K562 (cell line): ENCODE data around the gene PKIB.

Experiments used
- EHMT2 ChIP-seq: fragments of 450-650 bp; IDR thresholded peaks from 2 replicates; pipeline ENCODE4 v1.6.1; 2018; ENCODE audit warnings: antibody characterized with exemption
- EZH2 ChIP-seq: IDR thresholded peaks from 2 replicates; pipeline ENCODE4 v1.6.1; 2012; ENCODE audit warnings: low read depth, mild to moderate bottlenecking, inconsistent platforms, low read length, borderline replicate concordance
- GABPB1 ChIP-seq: sonication (generic); formaldehyde crosslinking; IDR thresholded peaks from 2 replicates; pipeline ENCODE4 v1.8.0; 2022; ENCODE audit warnings: mild to moderate bottlenecking, missing genetic modification reagents
- NR1H2 ChIP-seq: sonication (generic); formaldehyde crosslinking; IDR thresholded peaks from 2 replicates; pipeline ENCODE4 v1.4.0; 2020; ENCODE audit warnings: mild to moderate bottlenecking, missing genetic modification reagents
- POLR2AphosphoS2 ChIP-seq: IDR thresholded peaks from 2 replicates; pipeline ENCODE4 v1.6.1; 2012; ENCODE audit warnings: low read length, improper control_type of control experiment
- RFX1 ChIP-seq: fragments of 450-650 bp; IDR thresholded peaks from 2 replicates; pipeline ENCODE4 v1.6.1; 2016; ENCODE audit warnings: mild to moderate bottlenecking, moderate library complexity
- SP1 ChIP-seq: sonication (generic); formaldehyde crosslinking; IDR thresholded peaks from 2 replicates; pipeline ENCODE4 v1.8.1; 2022; ENCODE audit warnings: mild to moderate bottlenecking, missing genetic modification reagents
- SRF ChIP-seq, 2 experiments: fragments of 250-450, 450-650 bp in 1 of 2; sonication (Bioruptor Pico) in 1 of 2; sonication (generic) in 1 of 2; formaldehyde crosslinking; IDR thresholded peaks; 2 replicates each; pipeline versions ENCODE4 v1.5.0 to v1.5.1; 2020 to 2022; ENCODE audit warnings: mild to moderate bottlenecking in 1 of 2, missing genetic modification reagents in 1 of 2
- ZNF311 ChIP-seq: fragments of 250-450 bp; sonication (Bioruptor Pico); IDR thresholded peaks from 2 replicates; pipeline ENCODE4 v1.4.0; 2020; ENCODE audit warnings: mild to moderate bottlenecking, moderate library complexity
- TF ChIP-seq, protein P1 (sequence below), 3 experiments: fragments of 200-800 bp in 1 of 3; fragments of 250-450 bp in 1 of 3; fragments of 450-650 bp in 1 of 3; sonication (Bioruptor Pico) in 1 of 3; sonication (Bioruptor generic) in 1 of 3; formaldehyde crosslinking in 1 of 3; IDR thresholded peaks; 2 replicates each; pipeline versions ENCODE4 v1.6.1 to v1.8.0; 2016 to 2022; ENCODE audit warnings: mild to moderate bottlenecking in 2 of 3, missing genetic modification characterization in 2 of 3, missing compliant biosample characterization in 1 of 3, moderate library complexity in 1 of 3
- TF ChIP-seq, protein P2 (sequence below): fragments of 450-650 bp; IDR thresholded peaks from 2 replicates; pipeline ENCODE4 v1.6.1; 2016

DNA sequence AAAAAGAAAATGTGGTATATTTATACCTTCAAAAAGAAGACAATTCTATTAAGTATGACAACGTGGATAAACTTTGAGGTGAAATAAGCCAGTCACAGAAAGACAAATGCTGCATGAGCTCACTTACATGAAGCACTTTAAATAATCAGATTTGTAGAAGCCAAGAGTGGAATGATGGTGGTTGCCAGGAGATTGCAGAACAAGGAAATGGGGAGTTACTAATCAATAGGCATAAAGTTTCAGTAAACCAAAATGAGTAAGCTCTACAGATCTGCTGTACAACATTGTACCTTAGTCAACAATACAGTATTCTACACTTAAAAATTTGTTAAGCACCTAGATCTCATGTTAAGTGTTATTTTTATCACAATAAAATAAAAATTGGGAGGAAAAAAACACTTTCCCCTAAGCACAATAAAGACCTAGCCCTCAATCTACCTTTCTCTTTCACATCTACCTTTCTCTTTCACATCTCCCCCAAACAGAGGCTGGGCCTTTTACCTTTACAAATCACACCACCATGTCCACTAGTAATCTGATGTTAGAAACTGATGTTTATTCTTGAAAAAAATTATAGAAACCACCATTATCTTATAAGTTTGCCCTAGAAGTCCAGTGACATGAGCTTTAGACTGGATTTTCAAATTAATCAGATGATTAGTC is 73.9 kb downstream of the PKIB start:
- TF ChIP-seq EHMT2 (no peak), ZNF311 (CRISPR knock-in tag) (no peak), GABPB1 (CRISPR knock-in tag) (no peak), POLR2AphosphoS2 (no peak), EZH2 (no peak), NR1H2 (CRISPR knock-in tag) (no peak), SP1 (CRISPR knock-in tag) (no peak), SRF (CRISPR knock-in tag; IDR thresholded peaks at IDR 0.05) (no peak), RFX1 (no peak)
- TF ChIP-seq, protein P1, sequence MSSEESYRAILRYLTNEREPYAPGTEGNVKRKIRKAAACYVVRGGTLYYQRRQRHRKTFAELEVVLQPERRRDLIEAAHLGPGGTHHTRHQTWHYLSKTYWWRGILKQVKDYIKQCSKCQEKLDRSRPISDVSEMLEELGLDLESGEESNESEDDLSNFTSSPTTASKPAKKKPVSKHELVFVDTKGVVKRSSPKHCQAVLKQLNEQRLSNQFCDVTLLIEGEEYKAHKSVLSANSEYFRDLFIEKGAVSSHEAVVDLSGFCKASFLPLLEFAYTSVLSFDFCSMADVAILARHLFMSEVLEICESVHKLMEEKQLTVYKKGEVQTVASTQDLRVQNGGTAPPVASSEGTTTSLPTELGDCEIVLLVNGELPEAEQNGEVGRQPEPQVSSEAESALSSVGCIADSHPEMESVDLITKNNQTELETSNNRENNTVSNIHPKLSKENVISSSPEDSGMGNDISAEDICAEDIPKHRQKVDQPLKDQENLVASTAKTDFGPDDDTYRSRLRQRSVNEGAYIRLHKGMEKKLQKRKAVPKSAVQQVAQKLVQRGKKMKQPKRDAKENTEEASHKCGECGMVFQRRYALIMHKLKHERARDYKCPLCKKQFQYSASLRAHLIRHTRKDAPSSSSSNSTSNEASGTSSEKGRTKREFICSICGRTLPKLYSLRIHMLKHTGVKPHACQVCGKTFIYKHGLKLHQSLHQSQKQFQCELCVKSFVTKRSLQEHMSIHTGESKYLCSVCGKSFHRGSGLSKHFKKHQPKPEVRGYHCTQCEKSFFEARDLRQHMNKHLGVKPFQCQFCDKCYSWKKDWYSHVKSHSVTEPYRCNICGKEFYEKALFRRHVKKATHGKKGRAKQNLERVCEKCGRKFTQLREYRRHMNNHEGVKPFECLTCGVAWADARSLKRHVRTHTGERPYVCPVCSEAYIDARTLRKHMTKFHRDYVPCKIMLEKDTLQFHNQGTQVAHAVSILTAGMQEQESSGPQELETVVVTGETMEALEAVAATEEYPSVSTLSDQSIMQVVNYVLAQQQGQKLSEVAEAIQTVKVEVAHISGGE (CRISPR knock-in tag; IDR thresholded peaks at IDR 0.05) = no peak
- TF ChIP-seq, protein P2, sequence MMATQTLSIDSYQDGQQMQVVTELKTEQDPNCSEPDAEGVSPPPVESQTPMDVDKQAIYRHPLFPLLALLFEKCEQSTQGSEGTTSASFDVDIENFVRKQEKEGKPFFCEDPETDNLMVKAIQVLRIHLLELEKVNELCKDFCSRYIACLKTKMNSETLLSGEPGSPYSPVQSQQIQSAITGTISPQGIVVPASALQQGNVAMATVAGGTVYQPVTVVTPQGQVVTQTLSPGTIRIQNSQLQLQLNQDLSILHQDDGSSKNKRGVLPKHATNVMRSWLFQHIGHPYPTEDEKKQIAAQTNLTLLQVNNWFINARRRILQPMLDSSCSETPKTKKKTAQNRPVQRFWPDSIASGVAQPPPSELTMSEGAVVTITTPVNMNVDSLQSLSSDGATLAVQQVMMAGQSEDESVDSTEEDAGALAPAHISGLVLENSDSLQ = no peak
